H1 (cell line): ENCODE results near the gene DGCR8. TPM values are rescaled to one million over a fixed set of nuclear protein-coding genes. Genes with fewer than 3 reads are reported as not detected.

Experiments
- CTCF ChIA-PET: fragments of 300-600 bp; sonication (Branson Sonifier 250); formaldehyde crosslinking; loops from one replicate; lab custom pipeline; 2021; ENCODE audit not compliant: partially characterized antibody; lab: Charles Lee
- POLR2A ChIA-PET: fragments of 300-600 bp; sonication (Branson Sonifier 250); formaldehyde crosslinking; loops from one replicate; lab custom pipeline; 2021; ENCODE audit warnings: inconsistent platforms; ENCODE audit not compliant: partially characterized antibody; lab: Charles Lee
- DNase-seq, 2 experiments: peaks; one replicate each; pipeline versions ENCODE4 v3.0.0 to v3.0.0-alpha.2; 2010 to 2022; ENCODE audit warnings: low spot score in 2 of 2, low read depth in 1 of 2, mixed read lengths in 1 of 2
- FAIRE-seq: peaks from 2 replicates; lab custom pipeline; 2011; peaks lifted over from hg19 to GRCh38; lab: Jason Lieb, UNC
- H2AFZ ChIP-seq: 2 replicates; pipeline ENCODE4 v1.8.1; 2012; ENCODE audit warnings: low read length, inconsistent platforms
- H2AK5ac ChIP-seq: 2 replicates; pipeline ENCODE4 v1.6.1; 2013; ENCODE audit warnings: low read depth, low read length
- H2BK120ac ChIP-seq: replicated peaks from 2 replicates; pipeline ENCODE3; 2013; ENCODE audit warnings: low read depth, low read length, inconsistent platforms
- H2BK12ac ChIP-seq: 2 replicates; pipeline ENCODE4 v1.6.1; 2013; ENCODE audit warnings: low read depth, low read length
- H2BK15ac ChIP-seq: 2 replicates; pipeline ENCODE4 v1.6.1; 2013; ENCODE audit warnings: low read length
- H2BK20ac ChIP-seq: 2 replicates; pipeline ENCODE4 v1.6.1; 2013; ENCODE audit warnings: low read length
- H2BK5ac ChIP-seq: 2 replicates; pipeline ENCODE4 v1.6.1; 2013; ENCODE audit warnings: low read depth, low read length
- H3K14ac ChIP-seq: 2 replicates; pipeline ENCODE4 v1.6.1; 2013; ENCODE audit warnings: inconsistent platforms; ENCODE audit not compliant: insufficient read length
- H3K18ac ChIP-seq: 2 replicates; pipeline ENCODE4 v1.6.1; 2013; ENCODE audit warnings: low read length; ENCODE audit errors: extremely low read depth
- H3K23ac ChIP-seq: 2 replicates; pipeline ENCODE4 v1.6.1; 2013; ENCODE audit warnings: inconsistent platforms; ENCODE audit not compliant: insufficient read length
- H3K23me2 ChIP-seq: 2 replicates; pipeline ENCODE4 v1.6.1; 2013; ENCODE audit warnings: low read depth, low read length
- H3K27ac ChIP-seq: 2 replicates; pipeline ENCODE4 v1.6.1; 2011; ENCODE audit warnings: low read depth, low read length, inconsistent platforms
- H3K27me3 ChIP-seq, 4 experiments: replicated peaks in 1 of 4; 1 replicate in 1 of 4; 2 replicates in 3 of 4; pipeline versions ENCODE4 v1.6.1 to v1.8.1; 2011 to 2013; ENCODE audit warnings: low read length in 3 of 4, mild to moderate bottlenecking in 3 of 4, inconsistent platforms in 2 of 4, mixed read lengths in 2 of 4, moderate library complexity in 1 of 4; ENCODE audit not compliant: control insufficient read depth in 3 of 4, insufficient read depth in 3 of 4; ENCODE audit errors: extremely low read depth in 1 of 4
- H3K36me3 ChIP-seq, 4 experiments: 2 replicates each; pipeline versions ENCODE4 v1.6.1 to v1.8.1; 2011 to 2013; ENCODE audit warnings: mild to moderate bottlenecking in 4 of 4, low read length in 3 of 4, moderate library complexity in 2 of 4, control low read depth in 1 of 4, inconsistent platforms in 1 of 4; ENCODE audit not compliant: insufficient read depth in 4 of 4, control insufficient read depth in 2 of 4
- H3K4ac ChIP-seq: replicated peaks from 2 replicates; pipeline ENCODE3; 2013; ENCODE audit warnings: low read length, low read depth, mixed read lengths, inconsistent platforms; ENCODE audit not compliant: insufficient read length
- H3K4me1 ChIP-seq, 4 experiments: replicated peaks in 1 of 4; 1 replicate in 1 of 4; 2 replicates in 3 of 4; pipeline versions ENCODE4 v1.6.1 to v1.8.1; 2011 to 2013; ENCODE audit warnings: low read length in 3 of 4, inconsistent platforms in 2 of 4, mixed read lengths in 1 of 4; ENCODE audit not compliant: insufficient read depth in 4 of 4, control insufficient read depth in 3 of 4
- H3K4me2 ChIP-seq, 2 experiments: 2 replicates each; pipeline versions ENCODE4 v1.6.1 to v1.8.1; 2011 to 2013; ENCODE audit warnings: low read depth in 2 of 2, low read length in 2 of 2, control low read depth in 1 of 2, inconsistent platforms in 1 of 2, mild to moderate bottlenecking in 1 of 2; ENCODE audit not compliant: insufficient read depth in 1 of 2
- H3K4me3 ChIP-seq, 4 experiments: fragments of 200-600, 300-600 bp in 1 of 4; sonication (generic), shearing (Covaris generic), sonication (Bioruptor Twin) in 1 of 4; 2 replicates each; pipeline versions ENCODE4 v1.5.1 to v1.8.1; 2011 to 2016; ENCODE audit warnings: low read length in 4 of 4, low read depth in 3 of 4, control low read depth in 2 of 4, inconsistent platforms in 2 of 4, mild to moderate bottlenecking in 2 of 4, mixed read lengths in 1 of 4, moderate library complexity in 1 of 4; ENCODE audit not compliant: insufficient read depth in 2 of 4; ENCODE audit errors: extremely low read depth in 1 of 4
- H3K56ac ChIP-seq: replicated peaks from 2 replicates; pipeline ENCODE3; 2013; ENCODE audit warnings: low read depth, mild to moderate bottlenecking, mixed read lengths, low read length, inconsistent platforms; ENCODE audit not compliant: insufficient read length
- H3K79me1 ChIP-seq: 2 replicates; pipeline ENCODE4 v1.6.1; 2013; ENCODE audit warnings: low read depth, low read length, control low read depth
- H3K79me2 ChIP-seq, 2 experiments: 2 replicates each; pipeline versions ENCODE4 v1.6.1 to v1.8.1; 2012 to 2013; ENCODE audit warnings: low read length in 2 of 2, mild to moderate bottlenecking in 2 of 2, inconsistent platforms in 1 of 2; ENCODE audit not compliant: insufficient read depth in 2 of 2, control insufficient read depth in 1 of 2
- H3K9ac ChIP-seq, 4 experiments: replicated peaks in 1 of 4; 1 replicate in 1 of 4; 2 replicates in 3 of 4; pipeline versions ENCODE4 v1.6.1 to v1.8.1; 2011 to 2013; ENCODE audit warnings: low read depth in 3 of 4, low read length in 3 of 4, control low read depth in 2 of 4, mild to moderate bottlenecking in 2 of 4, moderate library complexity in 2 of 4, inconsistent platforms in 1 of 4; ENCODE audit errors: extremely low read depth in 1 of 4
- H3K9me3 ChIP-seq, 2 experiments: 2 replicates each; pipeline versions ENCODE4 v1.6.1 to v1.8.1; 2012 to 2013; ENCODE audit warnings: mild to moderate bottlenecking in 2 of 2, moderate library complexity in 2 of 2, control low read depth in 1 of 2, inconsistent platforms in 1 of 2, low read depth in 1 of 2, low read length in 1 of 2, mixed read lengths in 1 of 2; ENCODE audit not compliant: insufficient read depth in 2 of 2
- H4K20me1 ChIP-seq, 2 experiments: replicated peaks in 1 of 2; 2 replicates each; pipeline versions ENCODE3 to v1.8.1; 2011 to 2013; ENCODE audit warnings: inconsistent platforms in 2 of 2, low read length in 2 of 2, mild to moderate bottlenecking in 1 of 2; ENCODE audit not compliant: insufficient read depth in 2 of 2, control insufficient read depth in 1 of 2
- H4K5ac ChIP-seq: 2 replicates; pipeline ENCODE4 v1.6.1; 2013; ENCODE audit warnings: low read length, low read depth, mixed read lengths, inconsistent platforms; ENCODE audit not compliant: insufficient read length
- H4K8ac ChIP-seq: 2 replicates; pipeline ENCODE4 v1.8.0; 2013; ENCODE audit warnings: mild to moderate bottlenecking, moderate library complexity, low read length, inconsistent platforms; ENCODE audit not compliant: insufficient read depth; ENCODE audit errors: extremely low read depth
- H4K91ac ChIP-seq: replicated peaks from 2 replicates; pipeline ENCODE3; 2013; ENCODE audit warnings: low read length, mixed read lengths, inconsistent platforms; ENCODE audit not compliant: insufficient read length
- GABPA ChIP-seq: IDR thresholded peaks from 2 replicates; pipeline ENCODE4 v1.6.1; 2011; ENCODE audit warnings: mild to moderate bottlenecking, low read length, moderate library complexity, borderline replicate concordance; ENCODE audit not compliant: insufficient read depth
- MAFK ChIP-seq: IDR thresholded peaks from 2 replicates; pipeline ENCODE4 v1.6.1; 2012; ENCODE audit warnings: low read depth, mild to moderate bottlenecking, improper control_type of control experiment, low read length
- PHF8 ChIP-seq: fragments of 200-600 bp; sonication (generic); conservative IDR thresholded peaks from 2 replicates; pipeline ENCODE4 v1.7.1; 2012; ENCODE audit warnings: low read depth, mild to moderate bottlenecking, inconsistent platforms, low read length, moderate library complexity
- POLR2AphosphoS5 ChIP-seq: IDR thresholded peaks from 2 replicates; pipeline ENCODE4 v1.6.1; 2011; ENCODE audit warnings: low read depth, low read length
- RAD21 ChIP-seq, 2 experiments: IDR thresholded peaks in 1 of 2; conservative IDR thresholded peaks in 1 of 2; 2 replicates each; pipeline ENCODE4 v1.6.1; 2011; ENCODE audit warnings: low read depth in 2 of 2, low read length in 2 of 2, improper control_type of control experiment in 1 of 2, inconsistent platforms in 1 of 2, mild to moderate bottlenecking in 1 of 2, moderate library complexity in 1 of 2
- TEAD4 ChIP-seq: IDR thresholded peaks from 2 replicates; pipeline ENCODE4 v1.6.1; 2012; ENCODE audit warnings: low read depth, low read length, inconsistent platforms, mixed read lengths
- WGBS, 2 experiments: shearing (Covaris generic) in 1 of 2; methylation state at CpG; one replicate each; pipeline versions ENCODE4 v1.1.6 to v1.1.7; 2013 to 2015; ENCODE audit warnings: low lambda C conversion rate in 2 of 2, mixed read lengths in 2 of 2, inconsistent platforms in 1 of 2, low coverage in 1 of 2, missing lambda C conversion rate in 1 of 2; ENCODE audit not compliant: insufficient replicate concordance in 2 of 2, insufficient coverage in 1 of 2, insufficient read length in 1 of 2; ENCODE audit errors: extremely low coverage in 1 of 2, missing lambda C conversion rate in 1 of 2; 5-methylcytosine and 5-hydroxymethylcytosine counted together
- polyA plus RNA-seq, 7 experiments: library from polyadenylated mRNA; depleted of rRNA in 3 of 7; stranded (reverse) in 5 of 7; unstranded in 2 of 7; fragments of >200 nt in 5 of 7; fragments of 200-250 nt in 2 of 7; gene quantifications; 1 replicate in 5 of 7; 2 replicates in 1 of 7; 4 replicates in 1 of 7; pipeline versions ENCODE4 v1.2.1 to v1.2.3, GENCODE V29; 2011 to 2013; ENCODE audit warnings: missing spikeins in 2 of 7, mixed read lengths in 2 of 7
- total RNA-seq: library from RNA; stranded (reverse); fragmentation: NEBNext Ultra II Directional; extraction: Animal tissue kit (Norgen Biotek cat#: 25700); gene quantifications from 2 replicates; pipeline ENCODE4 v1.2.1, GENCODE V29; 2021
- TF ChIP-seq, protein P1 (sequence below), 3 experiments: IDR thresholded peaks; 1 replicate in 2 of 3; 2 replicates in 1 of 3; pipeline versions ENCODE4 v1.5.1 to v1.6.1; 2011; ENCODE audit warnings: low read length in 3 of 3, mild to moderate bottlenecking in 3 of 3, inconsistent platforms in 2 of 3, low read depth in 1 of 3, moderate library complexity in 1 of 3; ENCODE audit not compliant: insufficient read depth in 1 of 3; ENCODE audit errors: control extremely low read depth in 1 of 3

Gene DGCR8
- total and polyA plus RNA-seq, 2 of the 8 experiments (the other 6 are each of a cell fraction or from before 2014, with no cell fraction given) = 23.7 to 43.7 TPM

DNA sequence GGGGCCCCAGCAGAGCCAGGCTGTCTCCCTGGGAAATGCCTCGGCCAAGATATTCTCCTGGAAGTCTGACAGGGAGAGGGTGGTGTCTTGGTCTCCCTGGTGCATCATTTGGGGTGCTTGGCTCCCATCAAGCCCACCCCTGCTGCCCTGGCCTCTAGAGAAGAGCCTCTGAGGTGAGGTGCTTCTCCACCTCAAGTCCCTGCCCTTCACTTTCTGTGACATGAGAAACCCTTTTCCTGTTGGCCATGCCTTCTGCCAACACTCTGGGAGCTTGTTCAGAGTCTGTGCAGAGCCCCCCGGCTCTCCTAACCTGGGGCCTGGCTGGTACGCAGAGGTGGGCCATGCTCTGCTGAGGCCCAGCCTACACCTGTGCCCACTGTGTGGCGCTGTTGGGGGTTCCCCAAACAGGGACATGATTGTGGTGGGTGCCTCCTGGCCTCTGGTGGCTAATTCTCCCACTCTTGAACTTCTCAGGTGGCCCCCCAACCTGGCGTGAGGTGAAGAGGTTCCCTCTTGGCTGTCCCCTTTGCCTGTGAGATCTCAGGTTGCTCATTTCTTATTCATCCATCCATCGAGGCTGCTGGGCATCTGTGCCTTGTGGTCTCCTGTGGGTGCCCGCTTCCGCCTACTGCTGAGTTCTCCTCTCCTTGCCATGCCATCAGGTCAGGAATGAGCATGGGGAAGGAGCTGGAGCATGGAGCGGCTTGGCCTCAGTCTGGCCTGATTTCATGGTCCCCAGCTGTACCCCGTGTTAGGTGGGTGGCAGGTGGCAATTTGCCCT, 19.2 kb upstream of the DGCR8 start:
- CTCF ChIA-PET = interaction anchor here (0.9 to 2.0 kb wide), 14 partner anchors 9 to 113 kb away, joined by 3 to 9 read pairs (median 4); no protein-coding TSS in a partner anchor
- no peak overlapping the region for H2BK15ac ChIP-seq
- DNase-seq = peak in 1 of 2 experiments; percentile 50
- H3K4me3 ChIP-seq = no peak overlapping the region
- TF ChIP-seq GABPA (no peak), PHF8 (no peak), RAD21 (IDR thresholded peaks at IDR 0.05 in 1 of 2, conservative IDR thresholded peaks at IDR 0.05 in 1 of 2; ENCODE audit: low read depth in 2 of 2, low read length in 2 of 2) (peak in 1 of 2 experiments; percentile 15; a peak in 1 of 4 replicates), TEAD4 (no peak), MAFK (no peak), POLR2AphosphoS5 (no peak)
- TF ChIP-seq, protein P1, sequence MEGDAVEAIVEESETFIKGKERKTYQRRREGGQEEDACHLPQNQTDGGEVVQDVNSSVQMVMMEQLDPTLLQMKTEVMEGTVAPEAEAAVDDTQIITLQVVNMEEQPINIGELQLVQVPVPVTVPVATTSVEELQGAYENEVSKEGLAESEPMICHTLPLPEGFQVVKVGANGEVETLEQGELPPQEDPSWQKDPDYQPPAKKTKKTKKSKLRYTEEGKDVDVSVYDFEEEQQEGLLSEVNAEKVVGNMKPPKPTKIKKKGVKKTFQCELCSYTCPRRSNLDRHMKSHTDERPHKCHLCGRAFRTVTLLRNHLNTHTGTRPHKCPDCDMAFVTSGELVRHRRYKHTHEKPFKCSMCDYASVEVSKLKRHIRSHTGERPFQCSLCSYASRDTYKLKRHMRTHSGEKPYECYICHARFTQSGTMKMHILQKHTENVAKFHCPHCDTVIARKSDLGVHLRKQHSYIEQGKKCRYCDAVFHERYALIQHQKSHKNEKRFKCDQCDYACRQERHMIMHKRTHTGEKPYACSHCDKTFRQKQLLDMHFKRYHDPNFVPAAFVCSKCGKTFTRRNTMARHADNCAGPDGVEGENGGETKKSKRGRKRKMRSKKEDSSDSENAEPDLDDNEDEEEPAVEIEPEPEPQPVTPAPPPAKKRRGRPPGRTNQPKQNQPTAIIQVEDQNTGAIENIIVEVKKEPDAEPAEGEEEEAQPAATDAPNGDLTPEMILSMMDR (IDR thresholded peaks at IDR 0.05; ENCODE audit: control extremely low read depth in 1 of 3, insufficient read depth in 1 of 3, low read depth in 1 of 3, low read length in 3 of 3) = peak; percentile 52 to 64 (median 57)
- H2BK120ac ChIP-seq = no peak overlapping the region
- H4K91ac ChIP-seq = no peak overlapping the region
- H3K56ac ChIP-seq = no peak overlapping the region
- POLR2A ChIA-PET = interaction anchor here (1.4 kb wide), 1 partner anchor 22 kb away, joined by 4 read pairs; no protein-coding TSS in a partner anchor
- H3K23me2 ChIP-seq = 0 out of 2 replicates have a peak, but pooled peaks cover 2% of the 10 kb centered on the region
- H3K9me3 ChIP-seq = no peaks in the 10 kb centered on the region
- H4K20me1 ChIP-seq = peaks cover 0 to 9% of the 10 kb centered on the region in 2 experiments
- no peak for FAIRE-seq
- H3K9ac ChIP-seq = no peak overlapping the region
- no peak overlapping the region for H4K8ac ChIP-seq
- H3K27ac ChIP-seq = no peak overlapping the region
- H2BK12ac ChIP-seq = no peak overlapping the region
- H3K4me2 ChIP-seq = no peak overlapping the region
- no peaks in the 10 kb centered on the region for H3K27me3 ChIP-seq
- H3K36me3 ChIP-seq = no peaks in the 10 kb centered on the region
- H4K5ac ChIP-seq = no peak overlapping the region
- WGBS, 2 experiments = 83% methylated on average over 10 of the region's 10 CpGs; no CpG with 5 or more reads in 1 of the 2 experiments
- H3K79me1 ChIP-seq = no peaks in the 10 kb centered on the region
- H2AK5ac ChIP-seq = no peak overlapping the region
- no peak overlapping the region for H3K23ac ChIP-seq
- no peaks in the 10 kb centered on the region for H3K4me1 ChIP-seq
- H2BK20ac ChIP-seq = no peak overlapping the region
- H3K14ac ChIP-seq = no peak overlapping the region
- H3K18ac ChIP-seq = no peak overlapping the region; the same call in 1 of the 2 replicates
- H3K79me2 ChIP-seq = no peaks in the 10 kb centered on the region
- H2AFZ ChIP-seq = no peak overlapping the region
- no peak overlapping the region for H3K4ac ChIP-seq
- no peak overlapping the region for H2BK5ac ChIP-seq
